Fibroblast of lung (primary cell): ENCODE data around the gene PDZD2. TPM values are rescaled to one million over a fixed set of nuclear protein-coding genes. Genes with fewer than 3 reads are reported as not detected.

Experiments
- DNase-seq, 2 donors: peaks; one replicate each; pipeline versions ENCODE4 v3.0.0 to v3.0.0-alpha.2; 2010; ENCODE audit warnings: low read depth in 2 of 2
- H2AFZ ChIP-seq: 2 replicates; pipeline ENCODE4 v1.5.1; 2012; ENCODE audit warnings: low read length, control low read depth, inconsistent platforms
- H3K27ac ChIP-seq: 2 replicates; pipeline ENCODE4 v1.5.1; 2011; ENCODE audit warnings: low read length, control low read depth; ENCODE audit not compliant: insufficient read depth
- H3K27me3 ChIP-seq: 2 replicates; pipeline ENCODE4 v1.5.1; 2011; ENCODE audit warnings: mild to moderate bottlenecking, low read length; ENCODE audit not compliant: control insufficient read depth, insufficient read depth
- H3K36me3 ChIP-seq: 2 replicates; pipeline ENCODE4 v1.5.1; 2011; ENCODE audit warnings: low read length; ENCODE audit not compliant: control insufficient read depth, insufficient read depth
- H3K4me1 ChIP-seq: 2 replicates; pipeline ENCODE4 v1.5.1; 2011; ENCODE audit warnings: low read length; ENCODE audit not compliant: control insufficient read depth, insufficient read depth; ENCODE audit errors: extremely low read depth
- H3K4me2 ChIP-seq: 2 replicates; pipeline ENCODE4 v1.5.1; 2011; ENCODE audit warnings: low read length, control low read depth; ENCODE audit not compliant: insufficient read depth; ENCODE audit errors: extremely low read depth
- H3K4me3 ChIP-seq, 4 experiments: fragments of 200-600 bp in 1 of 4; sonication (generic) in 1 of 4; replicated peaks in 1 of 4; 2 replicates each; pipeline ENCODE4 v1.5.1; 2011 to 2016; ENCODE audit warnings: low read length in 4 of 4, low read depth in 3 of 4, mild to moderate bottlenecking in 3 of 4, control low read depth in 2 of 4, inconsistent platforms in 1 of 4, mixed read lengths in 1 of 4; ENCODE audit not compliant: insufficient read depth in 1 of 4; ENCODE audit errors: control extremely low read depth in 1 of 4
- H3K79me2 ChIP-seq: 2 replicates; pipeline ENCODE4 v1.5.1; 2012; ENCODE audit warnings: mild to moderate bottlenecking, low read length, inconsistent platforms; ENCODE audit not compliant: control insufficient read depth, insufficient read depth
- H3K9ac ChIP-seq: 2 replicates; pipeline ENCODE4 v1.5.1; 2011; ENCODE audit warnings: mild to moderate bottlenecking, low read length, control low read depth; ENCODE audit not compliant: insufficient read depth
- H3K9me3 ChIP-seq: 2 replicates; pipeline ENCODE4 v1.5.1; 2012; ENCODE audit warnings: low read depth, low read length; ENCODE audit not compliant: control insufficient read depth, insufficient read depth
- H4K20me1 ChIP-seq: 2 replicates; pipeline ENCODE4 v1.5.1; 2011; ENCODE audit warnings: low read length; ENCODE audit not compliant: control insufficient read depth, insufficient read depth; ENCODE audit errors: extremely low read depth
- CTCF ChIP-seq, 2 donors: IDR thresholded peaks in 1 of 2; conservative IDR thresholded peaks in 1 of 2; 1 replicate in 1 of 2; 2 replicates in 1 of 2; pipeline ENCODE4 v1.5.1; 2011 to 2012; ENCODE audit warnings: low read length in 2 of 2, control low read depth in 1 of 2, inconsistent platforms in 1 of 2, low read depth in 1 of 2, mild to moderate bottlenecking in 1 of 2
- EZH2 ChIP-seq: IDR thresholded peaks from 2 replicates; pipeline ENCODE4 v1.5.1; 2012; ENCODE audit warnings: low read length, control low read depth, mild to moderate bottlenecking; ENCODE audit errors: missing control alignments
- polyA plus RNA-seq, 2 donors: library from polyadenylated mRNA; depleted of rRNA in 1 of 2; stranded (reverse) in 1 of 2; unstranded in 1 of 2; fragments of >200 nt; gene quantifications; 2 replicates each; pipeline ENCODE4 v1.2.1, GENCODE V29; 2011 to 2012; ENCODE audit warnings: missing spikeins in 1 of 2
- total RNA-seq: library from RNA; depleted of rRNA; stranded (reverse); fragments of >200 nt; gene quantifications from 2 replicates; pipeline ENCODE4 v1.2.1, GENCODE V29; 2014

Gene PDZD2
- total and polyA plus RNA-seq, 2 donors (not counting 1 experiment from before 2014, with no cell fraction given): 0.33 to 0.40 TPM

- TF ChIP-seq EZH2: no peak
- TF ChIP-seq CTCF (conservative IDR thresholded peaks at IDR 0.05 in 1 of 2, IDR thresholded peaks at IDR 0.05 in 1 of 2; ENCODE audit: low read depth in 1 of 2, low read length in 2 of 2): no peak
- H3K36me3 ChIP-seq: no peaks in the 10 kb centered on the region
Measured at GRCh38 chr5:31832966-31833365, 194.0 kb downstream of the PDZD2 start.

GRCh38 chr5:31833710-31834109, 194.8 kb downstream of the PDZD2 start:
- no peak for DNase-seq
- Histone ChIP-seq H3K9ac (no peak overlapping the region), H3K4me2 (no peak overlapping the region), H3K79me2 (no peaks in the 10 kb centered on the region), H3K27ac (no peak overlapping the region), H3K9me3 (no peaks in the 10 kb centered on the region), H3K27me3 (no peaks in the 10 kb centered on the region), H3K4me1 (no peaks in the 10 kb centered on the region), H3K4me3 (no peak overlapping the region), H2AFZ (no peak overlapping the region), H3K36me3 (no peaks in the 10 kb centered on the region), H4K20me1 (no peaks in the 10 kb centered on the region)
- TF ChIP-seq CTCF (conservative IDR thresholded peaks at IDR 0.05 in 1 of 2, IDR thresholded peaks at IDR 0.05 in 1 of 2; ENCODE audit: low read depth in 1 of 2, low read length in 2 of 2): no peak
- no peak for TF ChIP-seq EZH2

More at GRCh38 chr5:31832966-31833365, 194.0 kb downstream of the PDZD2 start:
- DNase-seq: peak in 1 of 2 donors; percentile 35
- Histone ChIP-seq H3K4me1 (no peaks in the 10 kb centered on the region), H3K4me2 (no peak overlapping the region), H3K27ac (no peak overlapping the region), H3K9ac (no peak overlapping the region), H3K79me2 (no peaks in the 10 kb centered on the region), H3K4me3 (no peak overlapping the region), H3K27me3 (no peaks in the 10 kb centered on the region), H4K20me1 (no peaks in the 10 kb centered on the region), H3K9me3 (no peaks in the 10 kb centered on the region), H2AFZ (no peak overlapping the region)

GRCh38 chr5:31844622-31845345, 205.9 kb downstream of the PDZD2 start:
- no peak for DNase-seq
- Histone ChIP-seq H3K79me2 (no peaks in the 10 kb centered on the region), H4K20me1 (no peaks in the 10 kb centered on the region), H3K4me3 (no peak overlapping the region), H3K9me3 (no peaks in the 10 kb centered on the region), H3K27me3 (no peaks in the 10 kb centered on the region), H3K27ac (no peak overlapping the region), H3K4me2 (no peak overlapping the region), H2AFZ (no peak overlapping the region), H3K4me1 (no peaks in the 10 kb centered on the region), H3K9ac (no peak overlapping the region), H3K36me3 (no peaks in the 10 kb centered on the region)
- TF ChIP-seq CTCF (conservative IDR thresholded peaks at IDR 0.05 in 1 of 2, IDR thresholded peaks at IDR 0.05 in 1 of 2; ENCODE audit: low read depth in 1 of 2, low read length in 2 of 2): no peak
